K562 (cell line): ENCODE data around the gene PDE4D.

Source experiments
- CBX5 ChIP-seq: IDR thresholded peaks from 2 replicates; pipeline ENCODE4 v1.6.1; 2014; ENCODE audit warnings: low read depth, borderline replicate concordance
- CEBPB ChIP-seq: fragments of 450-650 bp; IDR thresholded peaks from 2 replicates; pipeline ENCODE4 v1.6.1; 2016; ENCODE audit warnings: missing genetic modification characterization, missing compliant biosample characterization
- EGR1 ChIP-seq: fragments of 450-650 bp; conservative IDR thresholded peaks from 2 replicates; pipeline ENCODE4 v1.6.1; 2017; ENCODE audit warnings: mild to moderate bottlenecking
- KAT2B ChIP-seq: IDR thresholded peaks from one replicate; pipeline ENCODE4 v1.6.1; 2012; ENCODE audit warnings: low read depth, mild to moderate bottlenecking, control low read depth, inconsistent platforms, low read length, moderate library complexity
- KLF16 ChIP-seq: IDR thresholded peaks from 2 replicates; pipeline ENCODE4 v1.6.1; 2016; ENCODE audit warnings: antibody characterized with exemption
- MAFK ChIP-seq: IDR thresholded peaks from 2 replicates; pipeline ENCODE4 v1.6.1; 2011; ENCODE audit warnings: low read length, improper control_type of control experiment
- MCM7 ChIP-seq, 2 experiments: fragments of 450-650 bp; IDR thresholded peaks; 2 replicates each; pipeline ENCODE4 v1.6.1; 2016 to 2018
- PPARD ChIP-seq: fragments of 250-450 bp; sonication (Bioruptor Pico); IDR thresholded peaks from 2 replicates; pipeline ENCODE4 v1.8.0; 2022; ENCODE audit warnings: inconsistent platforms, mild to moderate bottlenecking, moderate library complexity
- SP2 ChIP-seq: IDR thresholded peaks from 2 replicates; pipeline ENCODE4 v1.6.1; 2011; ENCODE audit warnings: mild to moderate bottlenecking, low read depth, low read length, moderate library complexity; ENCODE audit not compliant: poor library complexity, severe bottlenecking; ENCODE audit errors: extremely low read depth
- ZNF165 ChIP-seq: fragments of 250-450 bp; sonication (Bioruptor Pico); IDR thresholded peaks from 2 replicates; pipeline ENCODE4 v1.4.0; 2020; ENCODE audit warnings: borderline replicate concordance
- TF ChIP-seq, protein P1 (sequence below), 2 experiments: fragments of 450-650 bp; conservative IDR thresholded peaks; 2 replicates each; pipeline ENCODE4 v1.6.1; 2017; ENCODE audit warnings: mild to moderate bottlenecking in 2 of 2, moderate library complexity in 2 of 2
- TF ChIP-seq, protein P2 (sequence below), 3 experiments: IDR thresholded peaks in 2 of 3; conservative IDR thresholded peaks in 1 of 3; 2 replicates each; pipeline ENCODE4 v1.5.1; 2011 to 2012; ENCODE audit warnings: low read length in 3 of 3, mild to moderate bottlenecking in 3 of 3, control low read depth in 2 of 3, improper control_type of control experiment in 1 of 3, inconsistent platforms in 1 of 3, low read depth in 1 of 3, mixed read lengths in 1 of 3, moderate library complexity in 1 of 3; ENCODE audit not compliant: insufficient read depth in 2 of 3

DNA sequence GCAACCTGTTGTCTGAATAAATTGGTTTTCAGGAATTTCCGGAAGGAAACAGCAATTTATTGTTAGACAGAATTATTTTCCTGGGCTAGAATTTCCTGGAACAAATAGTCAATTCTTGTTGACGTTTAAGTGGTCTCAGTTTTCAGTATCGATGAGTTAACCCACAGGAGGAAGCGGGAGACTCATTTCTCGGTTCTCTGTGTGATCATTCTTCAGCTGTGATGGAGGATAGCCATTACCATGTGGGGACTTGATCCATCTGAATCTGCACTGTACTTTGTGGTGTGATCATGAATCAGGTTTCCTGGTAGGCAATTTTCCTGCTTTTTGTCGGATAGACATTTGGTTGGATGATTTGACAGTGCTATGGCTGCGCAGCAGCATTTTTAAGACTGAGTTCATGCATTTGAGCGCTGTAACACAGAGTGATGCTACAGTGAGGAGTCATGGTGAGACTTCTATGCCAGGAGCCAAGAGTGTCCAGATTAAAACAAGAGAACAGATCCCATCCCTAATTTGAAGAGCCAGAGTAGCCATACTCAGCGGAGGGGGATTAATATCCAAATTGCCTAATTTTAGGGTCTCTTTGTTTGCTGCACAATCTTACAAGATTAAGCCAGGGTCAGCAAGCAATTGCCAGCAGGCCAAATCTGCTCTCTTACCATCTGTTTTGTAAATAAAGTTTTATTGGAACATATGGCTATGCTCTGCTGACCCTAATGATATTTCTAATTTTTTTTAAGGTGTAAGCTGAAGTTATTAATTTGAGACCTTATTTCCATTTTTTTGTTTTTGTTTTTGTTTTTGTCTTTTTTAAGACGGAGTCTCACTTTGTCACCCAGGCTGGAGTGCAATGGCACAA, 954.7 kb downstream of the PDE4D start:
- TF ChIP-seq KLF16, result no peak
- TF ChIP-seq ZNF165 (CRISPR knock-in tag), result no peak
- no peak for TF ChIP-seq CEBPB (tag)
- TF ChIP-seq, protein P1, sequence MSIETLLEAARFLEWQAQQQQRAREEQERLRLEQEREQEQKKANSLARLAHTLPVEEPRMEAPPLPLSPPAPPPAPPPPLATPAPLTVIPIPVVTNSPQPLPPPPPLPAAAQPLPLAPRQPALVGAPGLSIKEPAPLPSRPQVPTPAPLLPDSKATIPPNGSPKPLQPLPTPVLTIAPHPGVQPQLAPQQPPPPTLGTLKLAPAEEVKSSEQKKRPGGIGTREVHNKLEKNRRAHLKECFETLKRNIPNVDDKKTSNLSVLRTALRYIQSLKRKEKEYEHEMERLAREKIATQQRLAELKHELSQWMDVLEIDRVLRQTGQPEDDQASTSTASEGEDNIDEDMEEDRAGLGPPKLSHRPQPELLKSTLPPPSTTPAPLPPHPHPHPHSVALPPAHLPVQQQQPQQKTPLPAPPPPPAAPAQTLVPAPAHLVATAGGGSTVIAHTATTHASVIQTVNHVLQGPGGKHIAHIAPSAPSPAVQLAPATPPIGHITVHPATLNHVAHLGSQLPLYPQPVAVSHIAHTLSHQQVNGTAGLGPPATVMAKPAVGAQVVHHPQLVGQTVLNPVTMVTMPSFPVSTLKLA (conservative IDR thresholded peaks at IDR 0.05), result no peak
- no peak for TF ChIP-seq KAT2B
- TF ChIP-seq, protein P2, sequence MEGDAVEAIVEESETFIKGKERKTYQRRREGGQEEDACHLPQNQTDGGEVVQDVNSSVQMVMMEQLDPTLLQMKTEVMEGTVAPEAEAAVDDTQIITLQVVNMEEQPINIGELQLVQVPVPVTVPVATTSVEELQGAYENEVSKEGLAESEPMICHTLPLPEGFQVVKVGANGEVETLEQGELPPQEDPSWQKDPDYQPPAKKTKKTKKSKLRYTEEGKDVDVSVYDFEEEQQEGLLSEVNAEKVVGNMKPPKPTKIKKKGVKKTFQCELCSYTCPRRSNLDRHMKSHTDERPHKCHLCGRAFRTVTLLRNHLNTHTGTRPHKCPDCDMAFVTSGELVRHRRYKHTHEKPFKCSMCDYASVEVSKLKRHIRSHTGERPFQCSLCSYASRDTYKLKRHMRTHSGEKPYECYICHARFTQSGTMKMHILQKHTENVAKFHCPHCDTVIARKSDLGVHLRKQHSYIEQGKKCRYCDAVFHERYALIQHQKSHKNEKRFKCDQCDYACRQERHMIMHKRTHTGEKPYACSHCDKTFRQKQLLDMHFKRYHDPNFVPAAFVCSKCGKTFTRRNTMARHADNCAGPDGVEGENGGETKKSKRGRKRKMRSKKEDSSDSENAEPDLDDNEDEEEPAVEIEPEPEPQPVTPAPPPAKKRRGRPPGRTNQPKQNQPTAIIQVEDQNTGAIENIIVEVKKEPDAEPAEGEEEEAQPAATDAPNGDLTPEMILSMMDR (IDR thresholded peaks at IDR 0.05 in 2 of 3, conservative IDR thresholded peaks at IDR 0.05 in 1 of 3; ENCODE audit: insufficient read depth in 2 of 3, low read depth in 1 of 3, low read length in 3 of 3), result no peak
- no peak for TF ChIP-seq EGR1
- no peak for TF ChIP-seq SP2
- TF ChIP-seq CBX5, result no peak
- no peak for TF ChIP-seq MCM7 (IDR thresholded peaks at IDR 0.05)
- no peak for TF ChIP-seq PPARD
- no peak for TF ChIP-seq MAFK
